GM12872 (cell line): ENCODE measurements around the gene WDR18.

Experiments used
- TF ChIP-seq, protein P1 (sequence below): IDR thresholded peaks from 3 replicates; pipeline ENCODE4 v1.5.1; 2011; ENCODE audit warnings: low read depth, mild to moderate bottlenecking, low read length, moderate library complexity; ENCODE audit not compliant: insufficient read depth

Gene WDR18

DNA sequence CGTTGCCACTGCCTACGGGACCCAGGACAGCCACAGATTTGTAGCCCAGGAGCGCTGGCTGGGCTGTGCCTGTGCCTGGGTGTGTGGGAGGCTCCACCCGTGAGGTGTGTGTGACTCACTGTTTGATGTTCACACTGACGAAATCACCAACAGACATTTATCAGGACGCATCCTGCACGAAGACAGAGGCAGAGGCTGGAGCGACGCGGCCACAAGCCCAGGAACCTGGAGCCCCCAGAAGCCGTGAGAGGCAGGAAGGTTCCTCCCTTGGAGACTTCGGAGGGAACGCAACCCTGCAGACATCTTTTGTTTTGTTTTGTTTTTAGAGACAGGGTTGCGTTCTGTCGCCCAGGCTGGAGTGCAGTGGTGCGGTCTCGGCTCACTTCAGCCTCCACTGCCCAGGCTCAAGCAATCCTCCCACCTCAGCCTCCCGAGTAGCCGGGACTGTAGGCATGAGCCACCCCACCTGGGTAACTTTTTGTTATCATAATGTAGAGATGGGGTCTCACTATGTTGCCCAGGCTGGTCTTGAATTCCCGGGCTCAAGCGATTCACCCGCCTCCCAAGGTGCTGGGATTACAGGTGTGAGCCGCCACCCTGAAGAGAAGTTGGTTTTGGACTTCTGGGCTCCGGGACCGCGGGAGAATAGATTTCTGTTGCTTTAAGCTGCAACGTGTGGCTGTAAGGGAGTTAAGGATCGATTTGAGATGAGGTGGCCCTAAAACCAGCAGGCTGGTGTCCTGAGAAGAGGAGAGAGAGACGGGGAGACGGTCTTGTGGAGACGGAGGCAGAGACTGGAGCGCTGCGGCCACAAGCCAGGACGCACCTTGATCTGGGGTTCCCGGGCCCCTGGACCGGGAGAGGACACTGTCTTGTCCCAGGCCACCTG, 24.9 kb upstream of the WDR18 start:
- TF ChIP-seq, protein P1, sequence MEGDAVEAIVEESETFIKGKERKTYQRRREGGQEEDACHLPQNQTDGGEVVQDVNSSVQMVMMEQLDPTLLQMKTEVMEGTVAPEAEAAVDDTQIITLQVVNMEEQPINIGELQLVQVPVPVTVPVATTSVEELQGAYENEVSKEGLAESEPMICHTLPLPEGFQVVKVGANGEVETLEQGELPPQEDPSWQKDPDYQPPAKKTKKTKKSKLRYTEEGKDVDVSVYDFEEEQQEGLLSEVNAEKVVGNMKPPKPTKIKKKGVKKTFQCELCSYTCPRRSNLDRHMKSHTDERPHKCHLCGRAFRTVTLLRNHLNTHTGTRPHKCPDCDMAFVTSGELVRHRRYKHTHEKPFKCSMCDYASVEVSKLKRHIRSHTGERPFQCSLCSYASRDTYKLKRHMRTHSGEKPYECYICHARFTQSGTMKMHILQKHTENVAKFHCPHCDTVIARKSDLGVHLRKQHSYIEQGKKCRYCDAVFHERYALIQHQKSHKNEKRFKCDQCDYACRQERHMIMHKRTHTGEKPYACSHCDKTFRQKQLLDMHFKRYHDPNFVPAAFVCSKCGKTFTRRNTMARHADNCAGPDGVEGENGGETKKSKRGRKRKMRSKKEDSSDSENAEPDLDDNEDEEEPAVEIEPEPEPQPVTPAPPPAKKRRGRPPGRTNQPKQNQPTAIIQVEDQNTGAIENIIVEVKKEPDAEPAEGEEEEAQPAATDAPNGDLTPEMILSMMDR, result no peak

DNA sequence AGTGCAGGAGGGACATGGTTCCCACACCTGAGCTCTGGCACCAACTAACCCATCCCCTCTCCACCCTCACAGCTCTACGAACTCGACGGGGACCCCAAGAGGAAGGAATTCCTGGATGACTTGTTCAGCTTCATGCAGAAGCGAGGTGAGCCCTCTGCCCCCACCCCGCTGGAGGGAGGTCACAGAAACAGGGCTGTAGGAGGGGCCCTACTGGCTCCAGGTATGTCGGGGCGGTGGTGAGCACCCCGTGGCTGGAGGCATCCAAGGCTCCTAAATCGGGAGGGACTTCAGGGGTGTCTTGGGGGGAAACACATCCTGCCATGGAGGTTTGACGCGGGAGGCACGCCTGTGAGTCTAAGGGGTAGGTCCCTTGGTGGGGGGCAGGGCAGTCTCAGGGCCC, 24.1 kb upstream of the WDR18 start:
- TF ChIP-seq, protein P1, result no peak

DNA sequence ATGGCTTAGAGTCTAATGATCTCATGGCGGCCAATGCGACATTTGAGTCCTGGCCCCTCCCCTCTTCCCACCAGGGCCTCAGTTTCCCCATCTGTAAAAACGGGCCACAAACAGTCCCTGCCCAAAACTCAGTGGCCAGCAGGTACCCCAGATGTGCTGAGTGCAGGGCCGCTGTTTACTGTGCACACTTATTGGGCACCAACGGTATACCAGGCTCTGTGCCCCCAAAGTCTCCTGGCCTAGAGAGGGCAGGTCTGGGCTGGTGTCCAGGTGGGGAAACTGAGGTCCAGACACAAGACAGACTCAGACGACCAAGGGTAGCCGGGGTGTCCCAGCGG, 23.6 kb upstream of the WDR18 start:
- TF ChIP-seq, protein P1, result no peak

DNA sequence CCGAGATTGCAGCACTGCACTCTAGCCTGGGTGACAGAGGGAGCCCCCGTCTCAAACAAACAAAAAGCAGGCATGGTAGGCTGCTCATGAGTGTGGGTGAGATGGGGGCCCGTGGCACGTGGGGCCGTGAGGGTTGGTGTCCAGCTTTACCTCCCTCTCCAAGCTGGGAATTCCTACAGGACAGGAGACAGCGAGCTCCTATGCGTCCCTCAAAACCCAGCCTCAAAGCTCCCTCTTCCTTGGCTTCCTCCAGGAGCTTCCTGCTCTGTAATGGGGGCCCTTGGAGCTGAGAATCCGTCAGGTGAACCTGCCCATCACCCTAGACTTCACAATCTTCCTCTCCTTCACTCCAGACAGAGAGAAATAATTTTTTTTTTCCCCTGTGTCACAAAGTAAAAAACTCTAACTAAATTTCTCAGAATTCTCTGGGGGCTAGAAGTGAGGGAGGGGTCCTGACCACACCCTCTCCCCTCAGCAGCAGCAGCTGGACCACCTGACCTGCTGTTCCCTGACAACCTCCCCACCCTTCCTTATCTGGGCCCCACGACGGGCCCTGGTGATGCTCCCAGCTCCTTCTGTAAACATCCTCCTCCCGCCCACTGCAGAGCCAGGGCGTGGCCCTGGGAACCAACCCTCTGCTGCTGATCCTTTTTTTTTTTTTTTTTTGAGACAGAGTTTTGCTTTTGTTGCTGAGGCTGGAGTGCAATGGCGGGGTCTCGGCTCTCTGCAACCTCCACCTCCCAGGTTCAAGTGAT, 22.1 kb upstream of the WDR18 start:
- TF ChIP-seq, protein P1, result no peak

DNA sequence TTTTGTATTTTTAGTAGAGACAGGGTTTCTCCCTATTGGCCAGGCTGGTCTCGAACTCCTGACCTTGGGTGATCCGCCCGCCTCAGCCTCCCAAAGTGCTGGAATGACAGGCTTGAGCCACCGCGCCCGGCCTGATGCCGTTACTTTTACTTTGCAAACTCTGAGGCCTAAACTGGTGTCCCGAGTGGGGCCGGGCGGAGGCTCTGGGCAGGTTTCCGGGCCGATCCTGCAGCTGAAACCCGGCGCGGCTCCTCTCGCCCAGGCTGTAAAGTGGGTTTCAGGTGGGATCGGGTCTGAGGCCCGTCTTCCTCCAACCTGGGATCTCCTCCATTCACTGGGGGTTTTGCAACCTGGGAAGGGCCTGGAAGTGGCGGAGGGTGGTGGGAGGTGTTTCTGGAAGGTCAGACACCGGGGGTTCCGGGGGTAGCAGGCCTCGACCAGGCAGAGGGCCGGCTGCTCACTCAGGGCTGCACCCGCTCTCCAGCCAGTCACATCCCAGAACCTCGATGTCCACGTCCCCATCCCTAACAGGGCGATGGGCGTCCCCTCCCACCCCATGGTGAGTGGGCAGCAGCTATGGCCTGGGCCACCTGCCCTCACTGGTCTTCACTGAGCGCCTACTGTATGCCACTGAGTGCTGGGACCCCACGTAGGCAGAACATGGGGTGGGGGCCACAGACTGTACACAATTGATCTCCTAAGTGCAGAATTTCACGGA, 21.3 kb upstream of the WDR18 start:
- TF ChIP-seq, protein P1, result no peak

DNA sequence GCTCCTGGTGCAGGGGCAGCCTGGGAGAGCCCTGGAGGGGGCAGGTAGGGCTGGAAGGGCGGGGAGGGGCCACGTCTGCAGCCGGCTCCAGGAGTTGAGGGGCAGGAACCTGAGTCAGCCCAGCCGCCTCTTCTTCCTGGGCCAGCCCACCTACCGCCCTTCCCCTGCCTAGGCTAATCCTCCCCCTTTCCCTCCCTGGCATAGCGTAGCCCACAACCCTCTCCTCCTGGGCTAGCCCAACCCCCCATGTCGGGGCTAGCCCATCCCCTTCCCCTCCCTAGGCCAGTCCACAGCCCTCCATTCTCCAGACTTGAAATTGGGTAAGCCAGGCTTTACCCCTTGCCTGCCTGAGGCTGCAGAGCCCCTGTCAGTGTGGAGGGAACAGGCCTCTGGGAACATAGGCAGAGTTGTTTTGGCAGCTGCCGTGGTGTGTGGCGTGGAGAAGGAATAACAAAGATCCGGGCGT, 20.6 kb upstream of the WDR18 start:
- TF ChIP-seq, protein P1, result no peak

DNA sequence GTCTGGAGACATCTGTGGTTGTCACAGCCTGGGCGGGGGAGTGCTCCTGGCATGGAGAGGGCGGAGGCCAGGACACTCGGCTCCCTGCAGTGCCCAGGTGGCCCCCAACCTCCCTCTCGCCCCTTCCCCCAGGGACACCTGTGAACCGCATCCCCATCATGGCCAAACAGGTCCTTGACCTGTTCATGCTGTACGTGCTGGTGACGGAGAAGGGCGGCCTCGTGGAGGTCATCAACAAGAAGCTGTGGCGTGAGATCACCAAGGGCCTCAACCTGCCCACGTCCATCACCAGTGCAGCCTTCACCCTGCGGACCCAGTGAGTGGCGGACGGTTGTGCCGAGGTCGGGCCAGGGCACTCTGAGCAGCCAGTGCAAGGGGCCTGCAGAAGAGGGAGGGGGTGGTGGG, 20.0 kb upstream of the WDR18 start:
- TF ChIP-seq, protein P1, result no peak
